Transverse colon (tissue), 4 donors: ENCODE data around the gene PCNP. TPM values are rescaled to one million over a fixed set of nuclear protein-coding genes. Genes with fewer than 3 reads are reported as not detected.

Source experiments
- DNase-seq: peaks from one replicate; pipeline ENCODE4 v3.0.0-alpha.2; 2019
- H3K27ac ChIP-seq, 4 donors: fragments of 200-600 bp; sonication (generic); 2 replicates each; pipeline ENCODE4 v1.5.1; 2016 to 2018; ENCODE audit warnings: inconsistent platforms in 4 of 4
- H3K27me3 ChIP-seq: fragments of 200-600 bp; sonication (generic); 2 replicates; pipeline ENCODE4 v1.5.1; 2017; ENCODE audit warnings: inconsistent platforms
- H3K36me3 ChIP-seq, 4 donors: fragments of 200-600 bp; sonication (generic); 2 replicates each; pipeline ENCODE4 v1.5.1; 2017 to 2019; ENCODE audit warnings: inconsistent platforms in 4 of 4
- H3K4me1 ChIP-seq, 4 donors: fragments of 200-600 bp; sonication (generic); 2 replicates each; pipeline ENCODE4 v1.5.1; 2017 to 2020; ENCODE audit warnings: inconsistent platforms in 4 of 4
- H3K4me3 ChIP-seq, 4 donors: fragments of 200-600 bp; sonication (generic); 1 replicate in 1 of 4; 2 replicates in 3 of 4; pipeline versions ENCODE4 v1.5.1 to v1.6.1; 2017 to 2019; ENCODE audit warnings: inconsistent platforms in 4 of 4
- H3K9me3 ChIP-seq, 2 donors: fragments of 200-600 bp; sonication (generic); 2 replicates each; pipeline ENCODE4 v1.5.1; 2017 to 2019; ENCODE audit warnings: inconsistent platforms in 2 of 2
- EP300 ChIP-seq: sonication (generic); formaldehyde crosslinking; IDR thresholded peaks from one replicate; pipeline ENCODE4 v1.6.1; 2017; ENCODE audit warnings: antibody characterized with exemption, low read depth
- POLR2A ChIP-seq: fragments of 450-650 bp; IDR thresholded peaks from one replicate; pipeline ENCODE4 v1.6.1; 2016; ENCODE audit warnings: antibody characterized with exemption, mild to moderate bottlenecking, moderate library complexity
- POLR2AphosphoS5 ChIP-seq, 3 donors: sonication (generic); formaldehyde crosslinking; IDR thresholded peaks; one replicate each; pipeline ENCODE4 v1.6.1; 2016; ENCODE audit warnings: antibody characterized with exemption in 3 of 3
- WGBS, 2 donors: methylation state at CpG; one replicate each; pipeline ENCODE4 v1.1.5; 2018; ENCODE audit warnings: low coverage in 1 of 2; 5-methylcytosine and 5-hydroxymethylcytosine counted together
- in situ Hi-C, 4 donors: fragments of 200-750 bp; cut with MboI; loops; one replicate each; pipeline versions ENCODE4 v1.15.0 to v1.15.1; 2017; ENCODE audit warnings: low sequenced_read_pairs in 3 of 4, low pct_ligation_motif_present in 1 of 4, low pct_unique_long_range_greater_than_20kb in 1 of 4
- intact Hi-C: fragments of 100-400 bp; cut with DNase I; formaldehyde crosslinking; loops from one replicate; pipeline ENCODE4 v1.15.1; 2023; ENCODE audit warnings: low total_unique reads
- total RNA-seq, 4 donors: library from RNA; depleted of rRNA; stranded (reverse); fragments of >200 nt; gene quantifications; one replicate each; pipeline ENCODE4 v1.1.0, GENCODE V29; 2016
- TF ChIP-seq, protein P1 (sequence below), 5 experiments: fragments of 200-600 bp in 3 of 5; fragments of 450-650 bp in 2 of 5; sonication (generic) in 3 of 5; IDR thresholded peaks; 1 replicate in 2 of 5; 2 replicates in 3 of 5; pipeline ENCODE4 v1.5.1; 2016 to 2017; ENCODE audit warnings: antibody characterized with exemption in 5 of 5, inconsistent platforms in 3 of 5, mild to moderate bottlenecking in 2 of 5, moderate library complexity in 1 of 5

The PCNP gene
- total RNA-seq, 4 donors from 2014 or later, result 55.7 to 95.7 (median 71.9) TPM

GRCh38 chr3:101571028-101571895 is 2.7 kb upstream of the PCNP start:
- H3K36me3 ChIP-seq, result peaks cover 0 to 6% (median 0%) of the 10 kb centered on the region in 4 donors
- H3K4me3 ChIP-seq, result no peak overlapping the region
- WGBS, 2 donors, result 56 to 69% methylated on average over 4 to 9 of the region's 9 CpGs
- intact Hi-C loops (no loop called here), in situ Hi-C loops (no loop called here)
- no peak for TF ChIP-seq EP300
- no peak for TF ChIP-seq POLR2A
- TF ChIP-seq, protein P1, sequence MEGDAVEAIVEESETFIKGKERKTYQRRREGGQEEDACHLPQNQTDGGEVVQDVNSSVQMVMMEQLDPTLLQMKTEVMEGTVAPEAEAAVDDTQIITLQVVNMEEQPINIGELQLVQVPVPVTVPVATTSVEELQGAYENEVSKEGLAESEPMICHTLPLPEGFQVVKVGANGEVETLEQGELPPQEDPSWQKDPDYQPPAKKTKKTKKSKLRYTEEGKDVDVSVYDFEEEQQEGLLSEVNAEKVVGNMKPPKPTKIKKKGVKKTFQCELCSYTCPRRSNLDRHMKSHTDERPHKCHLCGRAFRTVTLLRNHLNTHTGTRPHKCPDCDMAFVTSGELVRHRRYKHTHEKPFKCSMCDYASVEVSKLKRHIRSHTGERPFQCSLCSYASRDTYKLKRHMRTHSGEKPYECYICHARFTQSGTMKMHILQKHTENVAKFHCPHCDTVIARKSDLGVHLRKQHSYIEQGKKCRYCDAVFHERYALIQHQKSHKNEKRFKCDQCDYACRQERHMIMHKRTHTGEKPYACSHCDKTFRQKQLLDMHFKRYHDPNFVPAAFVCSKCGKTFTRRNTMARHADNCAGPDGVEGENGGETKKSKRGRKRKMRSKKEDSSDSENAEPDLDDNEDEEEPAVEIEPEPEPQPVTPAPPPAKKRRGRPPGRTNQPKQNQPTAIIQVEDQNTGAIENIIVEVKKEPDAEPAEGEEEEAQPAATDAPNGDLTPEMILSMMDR (IDR thresholded peaks at IDR 0.05), result no peak
- TF ChIP-seq POLR2AphosphoS5 (IDR thresholded peaks at IDR 0.05), result no peak
- H3K27me3 ChIP-seq, result no peaks in the 10 kb centered on the region
- H3K9me3 ChIP-seq, result no peaks in the 10 kb centered on the region
- H3K27ac ChIP-seq, result no peak overlapping the region
- DNase-seq, result no peak
- H3K4me1 ChIP-seq, result peaks cover 4 to 22% (median 18%) of the 10 kb centered on the region in 4 donors

DNA sequence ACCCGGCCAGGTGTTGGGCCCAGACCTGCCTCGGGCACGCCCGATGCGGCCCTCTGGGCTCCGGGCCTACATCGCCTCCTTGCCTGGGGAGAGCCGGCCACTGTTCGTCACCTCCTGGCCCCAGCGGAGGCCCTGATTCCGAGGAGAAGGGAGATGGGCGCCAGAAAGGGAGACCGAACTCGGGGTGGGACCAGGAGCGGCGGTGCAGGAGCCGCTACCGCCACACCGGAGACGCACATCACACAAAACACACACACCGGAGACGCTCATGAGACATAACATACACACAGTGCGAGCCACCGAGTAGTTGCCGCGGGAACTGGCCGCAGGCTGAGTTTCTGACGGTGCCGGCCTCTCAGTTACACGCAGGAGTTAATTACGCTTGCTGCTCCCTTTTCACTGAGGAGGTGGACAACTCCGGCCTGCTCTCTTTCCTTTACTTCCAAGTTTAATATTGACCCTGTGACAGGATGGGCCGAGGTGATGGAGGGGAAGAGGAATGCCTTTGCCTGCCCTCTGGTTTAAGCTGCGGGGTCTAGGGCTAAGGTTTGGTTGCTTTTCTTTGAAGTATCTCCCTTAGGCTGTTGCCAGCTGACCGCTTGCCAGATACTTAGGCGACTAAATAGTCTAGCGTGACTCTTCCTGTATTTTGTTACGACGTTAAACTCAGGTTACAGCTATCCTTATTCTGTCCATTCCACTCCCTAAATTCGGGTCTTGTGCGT is 570 bp downstream of the PCNP start:
- Histone ChIP-seq H3K27ac (peak overlapping the region; percentile 95 to 99 (median 96)), H3K36me3 (peaks cover 0 to under 1% (median 0%) of the 10 kb centered on the region in 4 donors), H3K27me3 (no peaks in the 10 kb centered on the region), H3K4me3 (peak overlapping the region; percentile 73 to 91 (median 82)), H3K9me3 (no peaks in the 10 kb centered on the region), H3K4me1 (peaks cover 7 to 47% (median 29%) of the 10 kb centered on the region in 4 donors)
- TF ChIP-seq, protein P1 (IDR thresholded peaks at IDR 0.05), result no peak
- TF ChIP-seq EP300, result no peak
- peak in 1 of 3 donors; percentile 10 for TF ChIP-seq POLR2AphosphoS5 (IDR thresholded peaks at IDR 0.05)
- 0% methylated on average over 32 to 35 of the region's 41 CpGs for WGBS, 2 donors
- peak; percentile 44 for DNase-seq
- in situ Hi-C loops (no loop called here), intact Hi-C loops (no loop called here)

DNA sequence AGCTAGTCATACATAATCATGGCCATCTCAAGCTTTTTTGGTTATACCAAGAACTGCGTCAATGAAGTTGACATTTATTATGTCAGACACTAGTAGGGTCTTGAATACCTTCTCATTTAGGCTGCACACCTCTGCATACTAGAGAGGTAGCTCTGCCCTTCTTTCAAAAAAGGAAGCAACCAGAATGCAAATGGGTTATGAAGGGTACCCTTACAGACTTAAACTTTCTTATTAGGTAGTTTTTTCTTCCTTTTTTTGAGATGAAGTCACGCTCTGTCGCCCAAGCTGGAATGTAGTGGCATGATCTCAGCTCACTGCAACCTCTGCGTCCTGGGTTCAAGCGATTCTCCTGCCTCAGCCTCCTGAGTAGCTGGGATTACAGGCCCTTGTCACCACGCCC is 3.3 kb downstream of the PCNP start:
- in situ Hi-C loops, result no loop called here
- H3K36me3 ChIP-seq, result peaks cover 0 to 10% (median 0%) of the 10 kb centered on the region in 4 donors
- peaks cover 7 to 50% (median 29%) of the 10 kb centered on the region in 4 donors for H3K4me1 ChIP-seq
- intact Hi-C loops, result no loop called here
- WGBS, 2 donors, result 85 to 97% methylated on average over 6 of the region's 6 CpGs
- no peak overlapping the region for H3K4me3 ChIP-seq
- TF ChIP-seq EP300 (no peak), POLR2AphosphoS5 (IDR thresholded peaks at IDR 0.05) (no peak), POLR2A (no peak)
- TF ChIP-seq, protein P1 (IDR thresholded peaks at IDR 0.05), result no peak
- H3K9me3 ChIP-seq, result no peaks in the 10 kb centered on the region
- H3K27ac ChIP-seq, result no peak overlapping the region
- H3K27me3 ChIP-seq, result no peaks in the 10 kb centered on the region
- DNase-seq, result no peak

GRCh38 chr3:101588616-101589015 is 14.6 kb downstream of the PCNP start:
- WGBS, 2 donors, result 43 to 55% methylated on average over 1 of the region's 1 CpG
- no peak for DNase-seq
- no peaks in the 10 kb centered on the region for H3K27me3 ChIP-seq
- intact Hi-C loops, result no loop called here
- H3K9me3 ChIP-seq, result no peaks in the 10 kb centered on the region
- TF ChIP-seq POLR2AphosphoS5 (IDR thresholded peaks at IDR 0.05), result no peak
- H3K4me1 ChIP-seq, result no peaks in the 10 kb centered on the region
- in situ Hi-C loops, result no loop called here
- no peak overlapping the region for H3K27ac ChIP-seq
- H3K4me3 ChIP-seq, result no peak overlapping the region
- peaks cover 0 to 31% (median 11%) of the 10 kb centered on the region in 4 donors for H3K36me3 ChIP-seq
